ENCODE measurements around the gene TRIM31. TPM values are rescaled to one million over a fixed set of nuclear protein-coding genes. Genes with fewer than 3 reads are reported as not detected.
"Not testable (repeated sequence)": the region's sequence is repeated elsewhere in the genome, so short reads cannot be mapped to it uniquely, and the experiment has no call there.

Gene TRIM31
- total RNA-seq, 2 experiments from 2014 or later, result not detected

DNA sequence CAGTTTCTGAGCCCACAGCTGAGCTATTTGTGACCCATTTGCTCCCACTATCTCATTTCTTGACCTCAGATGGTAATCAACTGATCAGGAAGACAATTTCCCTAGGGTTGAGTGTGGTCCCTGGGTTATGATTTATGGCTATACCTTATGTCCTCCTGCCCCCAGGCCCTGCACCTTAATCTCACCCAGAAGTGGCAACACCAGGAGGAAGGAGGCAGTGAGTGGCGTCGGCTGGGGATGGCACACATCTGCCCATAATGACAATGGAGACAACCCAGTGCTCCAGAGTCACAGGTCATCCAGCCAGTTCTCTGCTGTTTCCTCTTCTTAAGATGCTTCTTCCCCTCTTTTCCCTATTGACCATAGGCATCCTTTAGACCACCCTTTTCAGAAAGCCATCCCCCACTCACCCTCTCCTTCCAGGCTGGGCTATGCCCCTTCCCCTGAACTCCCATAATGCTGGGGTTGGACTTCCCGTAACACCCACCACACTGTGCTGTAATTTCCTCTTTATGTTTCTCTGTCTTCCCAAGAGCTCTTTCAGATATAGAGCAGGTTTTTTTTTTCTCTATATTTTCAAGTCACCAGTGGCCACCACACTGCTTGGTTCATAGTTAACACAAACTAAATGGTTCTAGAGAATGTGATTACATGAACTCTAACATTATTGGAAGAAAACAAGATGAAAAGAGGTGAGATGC, 40.2 kb upstream of the TRIM31 start:
- POLR2A ChIA-PET, result no interaction called here
- no peak overlapping the region for H3K27ac Mint-ChIP-seq
- DNase-seq, result no peak

DNA sequence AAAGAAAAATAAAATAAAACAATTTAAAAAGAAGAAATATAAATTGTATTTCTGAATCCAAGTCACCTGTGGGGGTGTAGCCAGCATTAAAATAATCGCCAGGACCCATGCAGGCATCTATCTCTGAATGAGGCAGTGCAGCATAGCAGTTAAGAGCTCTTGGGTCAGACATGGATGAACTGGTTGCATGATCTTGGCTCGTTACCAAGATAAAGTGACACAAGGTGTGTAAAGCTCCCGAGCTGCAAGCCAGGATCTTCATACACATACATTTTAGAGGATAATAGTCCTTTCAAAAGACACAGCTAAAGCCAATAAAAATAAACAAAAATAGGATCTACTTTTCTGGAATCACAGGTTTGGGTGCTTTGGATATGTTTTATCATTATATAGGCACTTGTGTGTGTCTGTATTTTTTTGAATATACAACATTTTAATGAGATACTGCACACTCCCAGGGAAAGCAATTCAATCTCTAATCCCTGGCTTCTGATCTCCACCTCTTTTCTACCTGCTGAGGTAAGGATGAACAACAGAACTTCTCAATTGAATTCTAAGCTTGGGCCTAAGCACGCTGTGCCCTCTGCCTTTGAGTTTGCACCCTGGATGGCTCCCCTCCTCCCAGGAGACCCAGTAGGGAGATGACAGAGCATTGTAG, 39.3 kb upstream of the TRIM31 start:
- H3K27me3 Mint-ChIP-seq, result peaks cover 30% of the 10 kb centered on the region
- no peaks in the 10 kb centered on the region for H3K36me3 Mint-ChIP-seq
- no peak for DNase-seq
- ATAC-seq (ENCODE audit: low read depth), result no peak
- H3K9me3 Mint-ChIP-seq, result no peaks in the 10 kb centered on the region
- no peak overlapping the region for H3K4me3 Mint-ChIP-seq
- H3K4me1 Mint-ChIP-seq, result peaks cover 14% of the 10 kb centered on the region
- H3K27ac Mint-ChIP-seq, result no peak overlapping the region
- POLR2A ChIA-PET, result interaction anchor here (1.0 kb wide), 1 partner anchor 61 kb away, joined by 3 read pairs; the partner anchor contains the start of gene TRIM26

More for the DNA sequence above, 40.2 kb upstream of the TRIM31 start:
- H3K27me3 Mint-ChIP-seq, result peaks cover 28% of the 10 kb centered on the region
- H3K36me3 Mint-ChIP-seq, result no peaks in the 10 kb centered on the region
- no peaks in the 10 kb centered on the region for H3K9me3 Mint-ChIP-seq
- peaks cover 12% of the 10 kb centered on the region for H3K4me1 Mint-ChIP-seq
- no peak for ATAC-seq (ENCODE audit: low read depth)
- no peak overlapping the region for H3K4me3 Mint-ChIP-seq

DNA sequence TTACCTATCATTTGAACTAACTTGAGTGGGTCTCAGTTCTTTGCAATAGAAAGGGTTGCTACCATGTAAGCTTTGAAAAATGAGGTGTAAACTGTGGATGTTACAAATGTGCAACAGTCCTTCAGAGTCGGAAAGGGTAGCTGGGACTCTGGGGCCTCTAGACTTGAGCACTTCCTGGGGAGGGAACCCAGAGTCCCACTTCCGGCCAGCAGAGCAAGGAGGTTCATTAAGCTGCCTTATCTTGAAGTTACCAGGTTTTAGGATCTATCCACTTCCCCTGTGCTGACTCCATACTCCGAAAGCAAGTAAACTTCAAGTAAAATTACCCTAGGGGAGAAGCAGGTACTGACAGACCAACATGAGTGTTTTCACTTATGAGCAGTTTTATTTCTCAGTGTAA, 38.7 kb upstream of the TRIM31 start:
- POLR2A ChIA-PET, result interaction anchor here (1.0 kb wide), 1 partner anchor 61 kb away, joined by 3 read pairs; the partner anchor contains the start of gene TRIM26
- H3K36me3 Mint-ChIP-seq, result no peaks in the 10 kb centered on the region
- no peaks in the 10 kb centered on the region for H3K9me3 Mint-ChIP-seq
- no peak for DNase-seq
- peaks cover 15% of the 10 kb centered on the region for H3K4me1 Mint-ChIP-seq
- ATAC-seq (ENCODE audit: low read depth), result peak; percentile 63
- H3K27ac Mint-ChIP-seq, result no peak overlapping the region
- H3K27me3 Mint-ChIP-seq, result peaks cover 30% of the 10 kb centered on the region
- peak overlapping the region; percentile 6 for H3K4me3 Mint-ChIP-seq

DNA sequence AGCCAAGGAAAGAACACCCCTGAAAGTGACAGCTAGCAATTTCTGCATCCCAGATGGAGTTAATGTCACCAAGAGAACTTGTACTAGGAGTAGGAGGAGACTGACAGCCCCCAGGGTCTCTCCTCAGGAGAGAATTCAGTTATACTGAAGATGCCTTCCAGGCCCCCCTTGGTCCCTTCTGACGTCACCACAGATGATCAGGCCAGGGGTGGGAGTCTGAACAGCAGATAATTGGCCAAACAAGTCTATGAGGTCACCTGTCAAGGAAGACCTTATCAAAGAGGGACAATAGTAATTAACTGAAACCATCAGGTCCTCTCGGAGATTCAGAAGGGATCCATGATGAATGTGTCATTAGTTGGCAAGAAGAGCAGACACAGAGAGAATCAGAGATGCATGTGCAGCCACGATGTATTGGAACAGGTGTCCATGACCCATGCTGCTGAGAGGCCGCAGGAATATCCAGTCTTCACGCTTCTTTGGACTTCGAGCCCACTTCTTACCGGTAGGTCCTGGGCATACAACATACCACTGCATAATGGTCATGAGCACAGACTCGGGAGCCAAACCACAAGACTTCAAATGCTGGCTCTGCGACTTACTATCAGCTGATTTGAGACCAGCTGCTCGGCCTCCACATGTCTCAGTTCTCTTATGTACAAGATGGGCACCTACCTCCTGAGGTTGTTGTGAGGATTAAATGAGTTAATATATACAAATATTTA, 37.9 kb upstream of the TRIM31 start:
- no peaks in the 10 kb centered on the region for H3K9me3 Mint-ChIP-seq
- ATAC-seq (ENCODE audit: low read depth), result no peak
- no peak overlapping the region for H3K4me3 Mint-ChIP-seq
- no peak for DNase-seq
- H3K27me3 Mint-ChIP-seq, result peaks cover 28% of the 10 kb centered on the region
- POLR2A ChIA-PET, result interaction anchor here (1.0 kb wide), 1 partner anchor 62 kb away, joined by 3 read pairs; the partner anchor contains the start of gene TRIM26
- peaks cover 13% of the 10 kb centered on the region for H3K4me1 Mint-ChIP-seq
- H3K36me3 Mint-ChIP-seq, result no peaks in the 10 kb centered on the region
- H3K27ac Mint-ChIP-seq, result no peak overlapping the region

DNA sequence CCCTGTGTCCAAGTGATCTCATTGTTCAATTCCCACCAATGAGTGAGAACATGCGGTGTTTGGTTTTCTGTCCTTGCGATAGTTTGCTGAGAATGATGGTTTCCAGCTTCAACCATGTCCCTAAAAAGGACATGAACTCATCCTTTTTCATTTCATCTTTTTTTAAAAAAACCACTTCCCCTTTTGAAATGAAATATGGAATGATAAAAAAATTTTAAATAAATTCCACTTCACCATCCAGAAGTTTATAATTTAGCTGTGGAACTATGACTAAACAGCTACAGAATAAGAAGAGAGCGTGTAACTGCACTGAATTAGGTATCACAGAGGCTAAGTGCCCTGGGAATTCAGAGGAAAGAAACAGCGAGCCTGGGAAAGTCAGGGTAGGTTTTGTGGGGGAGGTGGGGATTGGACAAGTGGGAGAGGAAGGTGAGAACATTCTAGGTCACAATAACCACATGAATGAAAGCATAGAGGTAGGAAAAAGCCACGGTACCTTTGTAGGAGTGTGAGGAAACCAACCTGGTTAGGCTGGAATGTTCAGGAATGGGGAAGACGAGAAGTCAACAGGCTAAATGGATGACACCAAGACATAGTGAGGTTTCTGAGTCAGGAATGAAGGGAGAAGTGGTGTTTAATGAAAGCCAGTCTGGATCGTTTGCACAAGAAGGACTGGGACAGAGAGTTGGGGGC, 37.1 kb upstream of the TRIM31 start:
- Mint-ChIP-seq H3K4me3 (no peak overlapping the region), H3K27me3 (peaks cover 37% of the 10 kb centered on the region), H3K36me3 (no peaks in the 10 kb centered on the region), H3K27ac (no peak overlapping the region), H3K9me3 (no peaks in the 10 kb centered on the region), H3K4me1 (peaks cover 13% of the 10 kb centered on the region)
- no peak for DNase-seq
- ATAC-seq (ENCODE audit: low read depth), result no peak
- POLR2A ChIA-PET, result no interaction called here

DNA sequence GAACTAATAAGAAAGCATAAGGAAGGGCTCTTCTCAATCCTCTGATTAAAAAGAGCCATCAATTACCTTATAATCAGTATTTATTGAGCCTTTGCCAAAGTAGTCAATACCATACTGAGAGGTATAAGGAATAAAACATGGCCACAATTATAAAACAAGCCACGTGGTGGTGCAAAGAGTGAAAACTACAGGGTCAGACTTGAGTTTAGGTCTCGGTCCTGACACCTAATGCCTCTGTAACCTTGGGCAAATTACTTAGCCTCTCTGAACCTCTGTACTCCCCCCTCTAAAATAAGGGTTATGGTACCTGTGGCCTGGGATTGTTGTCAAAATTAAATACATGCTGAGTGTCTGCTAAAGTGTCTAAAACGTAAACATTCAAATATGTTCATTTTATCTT, 36.3 kb upstream of the TRIM31 start:
- ATAC-seq (ENCODE audit: low read depth), result no peak
- Mint-ChIP-seq H3K27me3 (peaks cover 39% of the 10 kb centered on the region), H3K36me3 (no peaks in the 10 kb centered on the region), H3K4me1 (peaks cover 13% of the 10 kb centered on the region), H3K27ac (no peak overlapping the region), H3K4me3 (no peak overlapping the region), H3K9me3 (no peaks in the 10 kb centered on the region)
- POLR2A ChIA-PET, result no interaction called here
- no peak for DNase-seq

DNA sequence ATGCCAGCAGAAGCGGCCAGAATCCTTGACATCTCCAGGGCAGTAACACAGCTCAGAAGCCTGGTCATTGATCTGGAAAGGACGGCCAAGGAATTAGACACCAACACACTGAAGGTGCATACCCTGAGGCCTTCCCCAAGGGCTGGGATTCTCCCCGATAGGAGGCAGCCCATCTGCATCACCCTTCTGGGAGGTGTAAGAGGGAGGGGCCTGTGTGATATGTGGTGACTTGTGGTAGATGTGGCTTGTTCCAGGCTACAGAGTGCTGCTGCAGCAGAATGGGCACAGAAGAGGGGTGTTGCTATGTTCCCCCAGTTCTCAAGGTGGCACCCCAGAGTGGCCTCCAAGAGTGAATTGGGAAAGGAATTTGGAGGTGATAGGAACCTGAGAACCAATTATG, 34.2 kb upstream of the TRIM31 start:
- Mint-ChIP-seq H3K4me1 (peaks cover 13% of the 10 kb centered on the region), H3K27ac (no peak overlapping the region), H3K9me3 (no peaks in the 10 kb centered on the region), H3K4me3 (no peak overlapping the region), H3K36me3 (no peaks in the 10 kb centered on the region), H3K27me3 (peaks cover 40% of the 10 kb centered on the region)
- POLR2A ChIA-PET, result no interaction called here
- DNase-seq, result no peak
- no peak for ATAC-seq (ENCODE audit: low read depth)

DNA sequence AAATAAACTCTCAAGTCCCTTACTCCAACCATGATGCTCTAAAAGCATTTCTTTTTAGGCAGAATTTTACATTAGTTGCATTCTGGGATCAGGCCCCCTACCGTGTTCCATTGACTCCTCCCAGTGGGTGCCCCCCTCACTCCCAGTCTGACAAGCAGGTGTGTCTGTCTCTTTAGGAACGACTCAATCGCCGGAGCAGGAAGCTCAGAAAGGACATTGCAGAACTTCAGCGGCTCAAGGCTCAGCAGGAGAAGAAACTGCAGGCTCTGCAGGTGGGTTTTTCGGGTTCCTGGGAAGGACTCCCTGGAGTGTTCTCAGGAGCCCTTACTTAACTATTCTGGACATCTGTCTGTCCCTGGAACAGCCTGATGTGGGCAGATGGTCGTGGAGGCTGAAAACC, 32.9 kb upstream of the TRIM31 start:
- DNase-seq, result no peak
- POLR2A ChIA-PET, result no interaction called here
- Mint-ChIP-seq H3K4me1 (peaks cover 9% of the 10 kb centered on the region), H3K27ac (no peak overlapping the region), H3K36me3 (no peaks in the 10 kb centered on the region), H3K4me3 (no peak overlapping the region), H3K27me3 (peaks cover 50% of the 10 kb centered on the region), H3K9me3 (no peaks in the 10 kb centered on the region)
- no peak for ATAC-seq (ENCODE audit: low read depth)

DNA sequence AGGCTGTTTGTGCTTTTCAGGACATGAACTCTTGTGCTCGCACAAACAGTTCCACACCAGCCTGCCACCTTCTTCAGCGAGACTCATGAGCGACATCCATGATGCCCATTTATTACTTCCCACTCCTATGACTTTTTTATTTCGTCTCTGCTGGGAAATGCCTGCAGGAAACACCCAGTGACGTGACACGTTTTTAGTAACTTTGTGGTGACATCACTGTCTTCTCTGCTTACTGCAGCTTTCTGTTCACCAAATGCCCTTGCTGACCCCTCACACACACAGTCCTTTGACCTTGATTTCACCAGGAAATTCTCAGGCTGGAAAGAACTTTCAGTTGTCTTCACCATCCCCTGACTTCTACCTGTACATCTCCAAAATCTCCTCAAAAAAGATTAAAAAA, 31.9 kb upstream of the TRIM31 start:
- peaks cover 6% of the 10 kb centered on the region for H3K4me1 Mint-ChIP-seq
- ATAC-seq (ENCODE audit: low read depth), result no peak
- no peaks in the 10 kb centered on the region for H3K36me3 Mint-ChIP-seq
- no peak for DNase-seq
- no peak overlapping the region for H3K4me3 Mint-ChIP-seq
- H3K27ac Mint-ChIP-seq, result no peak overlapping the region
- POLR2A ChIA-PET, result no interaction called here
- H3K27me3 Mint-ChIP-seq, result peaks cover 49% of the 10 kb centered on the region
- H3K9me3 Mint-ChIP-seq, result no peaks in the 10 kb centered on the region

DNA sequence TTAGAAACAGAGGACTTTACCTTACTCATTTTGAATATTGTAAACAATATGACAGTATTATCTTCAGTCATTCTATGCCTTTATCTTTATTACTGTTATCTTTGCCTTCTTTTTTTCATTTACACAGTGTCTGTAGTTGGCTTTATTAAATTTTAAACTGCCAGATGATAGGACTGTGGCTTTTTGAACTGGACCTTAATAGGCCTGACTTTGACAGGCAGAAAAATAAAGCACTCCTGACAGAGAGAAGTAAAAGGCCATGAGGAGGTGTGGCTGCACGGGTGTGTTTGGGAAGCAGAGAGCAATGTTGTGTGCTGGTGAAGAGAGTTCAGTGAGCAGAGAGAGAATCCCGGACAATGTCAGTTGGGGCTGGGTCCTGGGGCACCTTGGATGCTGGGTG, 30.9 kb upstream of the TRIM31 start:
- peaks cover 57% of the 10 kb centered on the region for H3K27me3 Mint-ChIP-seq
- peaks cover 6% of the 10 kb centered on the region for H3K4me1 Mint-ChIP-seq
- no peaks in the 10 kb centered on the region for H3K36me3 Mint-ChIP-seq
- H3K4me3 Mint-ChIP-seq, result no peak overlapping the region
- H3K27ac Mint-ChIP-seq, result no peak overlapping the region
- POLR2A ChIA-PET, result no interaction called here
- DNase-seq (no peak), ATAC-seq (ENCODE audit: low read depth) (no peak)
- no peaks in the 10 kb centered on the region for H3K9me3 Mint-ChIP-seq

DNA sequence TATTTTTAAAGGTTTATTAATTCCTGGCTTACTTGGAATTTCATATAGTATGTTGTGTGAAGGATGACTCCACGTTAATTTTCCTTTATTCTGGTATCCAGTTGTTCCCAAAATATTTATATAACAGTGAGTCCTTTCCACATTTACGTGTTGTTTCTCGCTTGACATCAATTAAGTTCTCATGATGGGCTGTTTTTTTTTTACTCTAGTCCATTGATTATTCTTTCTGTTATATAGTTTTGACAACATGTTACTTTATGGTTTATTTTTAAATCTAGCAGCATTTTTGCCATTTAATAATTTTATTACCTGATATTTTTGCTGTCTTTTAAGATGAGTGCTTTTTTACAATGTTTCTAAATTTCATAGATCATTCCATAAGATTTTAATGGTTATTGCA, 29.8 kb upstream of the TRIM31 start:
- no peaks in the 10 kb centered on the region for H3K9me3 Mint-ChIP-seq
- ATAC-seq (ENCODE audit: low read depth) (no peak), DNase-seq (no peak)
- H3K4me1 Mint-ChIP-seq, result peaks cover 5% of the 10 kb centered on the region
- peaks cover 59% of the 10 kb centered on the region for H3K27me3 Mint-ChIP-seq
- no peak overlapping the region for H3K4me3 Mint-ChIP-seq
- H3K27ac Mint-ChIP-seq, result no peak overlapping the region
- no peaks in the 10 kb centered on the region for H3K36me3 Mint-ChIP-seq
- POLR2A ChIA-PET, result no interaction called here

DNA sequence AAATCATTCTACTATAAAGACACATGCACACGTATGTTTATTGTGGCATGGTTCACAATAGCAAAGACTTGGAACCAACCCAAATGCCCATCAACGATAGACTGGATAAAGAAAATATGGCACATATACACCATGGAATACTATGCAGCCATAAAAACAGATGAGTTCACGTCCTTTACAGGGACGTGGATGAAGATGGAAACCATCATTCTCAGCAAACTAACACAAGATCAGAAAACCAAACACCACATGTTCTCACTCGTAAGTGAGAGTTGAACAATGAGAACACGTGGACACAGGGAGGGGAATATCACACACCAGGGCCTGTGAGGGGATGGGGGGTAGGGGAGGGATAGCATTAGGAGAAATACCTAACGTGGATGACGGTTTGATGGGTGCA, 27.4 kb upstream of the TRIM31 start:
- DNase-seq; POLR2A ChIA-PET; H3K4me3 Mint-ChIP-seq; H3K9me3 Mint-ChIP-seq; ATAC-seq (ENCODE audit: low read depth); H3K4me1 Mint-ChIP-seq; H3K36me3 Mint-ChIP-seq; H3K27ac Mint-ChIP-seq: not testable (repeated sequence)
- peaks cover 63% of the 10 kb centered on the region for H3K27me3 Mint-ChIP-seq

DNA sequence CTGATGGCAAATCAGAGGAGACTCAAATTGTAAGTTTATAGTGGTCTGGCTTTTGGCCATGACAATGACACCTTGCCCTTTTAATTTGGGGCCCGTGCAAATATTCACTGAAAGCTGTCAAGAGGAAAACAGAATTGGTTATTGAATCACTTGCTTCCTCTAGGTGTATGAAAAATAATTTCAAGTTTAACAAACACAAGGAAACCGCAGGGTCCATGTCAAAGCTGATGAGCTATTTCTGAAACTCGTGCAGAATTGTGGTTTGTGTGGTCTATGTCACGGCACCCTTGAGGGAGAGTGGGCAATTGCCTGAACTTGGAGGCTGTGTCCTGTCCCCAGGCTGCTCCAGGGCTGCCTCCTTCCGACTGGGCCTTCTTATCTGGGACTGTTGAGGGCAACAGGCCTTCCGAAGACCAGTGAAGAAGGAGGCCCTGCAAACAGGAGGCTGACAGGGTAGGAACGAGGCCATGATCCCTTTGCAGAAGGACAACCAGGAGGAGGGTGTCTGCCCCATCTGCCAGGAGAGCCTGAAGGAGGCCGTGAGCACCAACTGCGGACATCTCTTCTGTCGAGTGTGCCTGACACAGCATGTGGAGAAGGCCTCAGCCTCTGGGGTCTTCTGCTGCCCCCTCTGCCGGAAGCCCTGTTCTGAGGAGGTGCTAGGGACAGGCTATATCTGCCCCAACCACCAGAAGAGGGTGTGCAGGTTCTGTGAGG, 23.8 kb upstream of the TRIM31 start:
- POLR2A ChIA-PET, result no interaction called here
- no peak for ATAC-seq (ENCODE audit: low read depth)
- Mint-ChIP-seq H3K36me3 (no peaks in the 10 kb centered on the region), H3K27me3 (peaks cover 56% of the 10 kb centered on the region), H3K4me1 (peaks cover 8% of the 10 kb centered on the region), H3K4me3 (no peak overlapping the region), H3K9me3 (no peaks in the 10 kb centered on the region), H3K27ac (no peak overlapping the region)
- no peak for DNase-seq

Data from activated naive CD8-positive, alpha-beta T cell treated with anti-CD3 and anti-CD28 coated beads, Interleukin-2, amount 10 ng/mL, durations not matched to agents 7 days and 5 days (primary cell).